D721Med (cell line): ENCODE measurements around the gene THOC3.
"Not testable (repeated sequence)": the region's sequence is repeated elsewhere in the genome, so short reads cannot be mapped to it uniquely, and the experiment has no call there.

Experiments used
- DNase-seq: peaks from one replicate; pipeline ENCODE4 v3.0.0; 2011; ENCODE audit warnings: low spot score; ENCODE audit not compliant: insufficient read length
- FAIRE-seq: peaks from 2 replicates; lab custom pipeline; 2011; peaks lifted over from hg19 to GRCh38; lab: Jason Lieb, UNC

The THOC3 gene, protein sequence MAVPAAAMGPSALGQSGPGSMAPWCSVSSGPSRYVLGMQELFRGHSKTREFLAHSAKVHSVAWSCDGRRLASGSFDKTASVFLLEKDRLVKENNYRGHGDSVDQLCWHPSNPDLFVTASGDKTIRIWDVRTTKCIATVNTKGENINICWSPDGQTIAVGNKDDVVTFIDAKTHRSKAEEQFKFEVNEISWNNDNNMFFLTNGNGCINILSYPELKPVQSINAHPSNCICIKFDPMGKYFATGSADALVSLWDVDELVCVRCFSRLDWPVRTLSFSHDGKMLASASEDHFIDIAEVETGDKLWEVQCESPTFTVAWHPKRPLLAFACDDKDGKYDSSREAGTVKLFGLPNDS

DNA sequence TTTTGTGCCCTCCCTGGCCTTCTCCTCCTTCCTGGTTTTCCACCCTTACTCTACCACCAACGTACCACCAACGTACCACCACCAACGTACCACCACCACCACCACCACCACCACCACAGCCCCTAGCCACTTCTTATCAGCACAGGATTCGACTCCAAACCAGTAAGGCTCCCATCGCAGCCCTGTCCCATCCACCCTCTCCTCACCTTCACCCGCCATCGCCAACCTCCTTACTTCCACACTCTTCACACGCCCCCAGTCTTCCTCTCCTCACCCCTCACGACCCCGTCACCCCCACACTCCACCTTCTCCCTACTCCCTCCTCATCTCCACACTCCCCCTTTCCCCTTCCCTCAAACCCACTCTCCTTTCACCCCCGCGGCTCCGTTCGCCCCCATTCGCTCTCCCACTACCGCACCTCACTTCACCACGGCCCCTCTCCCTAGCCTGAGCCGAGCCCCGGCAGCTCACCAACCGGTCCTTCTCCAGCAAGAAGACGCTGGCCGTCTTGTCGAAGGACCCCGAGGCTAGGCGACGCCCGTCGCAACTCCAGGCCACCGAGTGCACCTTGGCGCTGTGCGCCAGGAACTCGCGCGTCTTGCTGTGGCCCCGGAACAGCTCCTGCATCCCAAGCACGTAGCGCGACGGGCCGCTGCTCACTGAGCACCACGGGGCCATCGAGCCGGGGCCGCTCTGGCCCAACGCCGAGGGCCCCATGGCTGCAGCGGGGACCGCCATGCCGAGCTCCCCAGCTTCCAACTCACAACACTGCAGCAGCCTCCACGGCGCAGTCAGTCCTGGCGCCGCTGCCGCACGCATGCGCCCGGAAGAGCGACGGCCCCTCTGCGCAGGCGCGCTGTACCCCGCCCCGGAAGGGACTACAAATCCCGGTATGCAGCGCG lies at the start of gene THOC3:
THOC3 (minus strand) TSS at position 845 of the 902 bp plus-strand sequence; CDS start at position 738, 107 bp downstream.
- not testable (repeated sequence) for DNase-seq, FAIRE-seq

DNA sequence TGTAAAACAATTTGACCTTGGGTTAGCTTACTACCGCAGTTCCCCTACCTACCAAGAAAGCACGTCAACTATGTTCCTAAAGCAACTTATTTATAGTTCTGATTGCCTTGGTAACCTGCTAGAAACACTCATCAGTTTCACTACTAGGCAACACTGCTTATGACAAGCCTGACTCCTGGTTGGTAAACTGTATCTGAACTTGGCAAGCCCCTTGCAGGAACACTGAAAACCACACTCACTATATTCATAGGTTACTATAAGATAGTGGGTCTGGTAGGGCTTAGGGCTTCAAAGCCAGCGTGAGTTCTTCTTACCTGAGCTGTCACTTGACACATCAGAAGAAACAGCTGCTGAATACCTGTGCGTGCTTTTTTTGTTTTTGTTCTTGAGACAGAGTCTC lies 49.2 kb upstream of the THOC3 start:
- not testable (repeated sequence) for FAIRE-seq, DNase-seq

DNA sequence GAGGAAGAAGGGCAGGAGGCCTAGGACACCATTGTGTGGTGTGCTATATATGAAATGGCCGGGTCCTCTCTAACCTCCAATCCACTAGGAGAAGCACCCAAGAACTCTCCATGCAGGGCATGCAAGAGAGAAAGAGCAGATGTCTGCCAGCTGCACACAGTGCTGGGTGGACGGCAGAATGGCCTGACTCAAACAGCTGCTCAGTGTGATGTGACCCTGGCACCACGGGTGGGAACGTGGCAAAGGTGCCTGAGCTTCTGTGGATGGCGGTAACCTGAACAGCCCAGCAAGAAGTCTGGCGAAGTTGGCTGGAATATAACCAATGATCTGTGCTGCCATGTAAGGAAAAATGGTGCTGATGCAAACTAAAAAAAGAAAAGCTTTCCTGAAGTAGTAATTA lies 46.2 kb upstream of the THOC3 start:
- not testable (repeated sequence) for FAIRE-seq, DNase-seq

DNA sequence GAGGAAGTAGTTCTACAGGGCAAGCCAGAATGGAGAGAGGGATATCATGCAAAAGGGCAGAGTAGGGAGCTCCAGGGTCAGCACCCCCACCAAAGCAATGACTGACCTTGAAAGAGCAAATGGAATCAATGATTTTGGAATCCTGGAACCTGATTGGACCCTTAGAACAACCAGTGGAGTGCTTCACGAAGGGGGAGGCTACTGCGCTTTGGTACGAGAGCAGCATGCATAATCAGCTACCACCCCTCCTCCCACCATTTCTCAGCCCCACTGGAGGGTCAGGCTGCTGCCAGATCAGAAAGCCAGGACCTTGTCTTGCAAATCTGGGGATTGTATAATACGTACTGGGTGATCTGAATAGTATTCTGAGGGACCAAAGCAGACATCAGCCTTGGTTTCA lies 43.0 kb upstream of the THOC3 start:
- FAIRE-seq, DNase-seq: not testable (repeated sequence)

DNA sequence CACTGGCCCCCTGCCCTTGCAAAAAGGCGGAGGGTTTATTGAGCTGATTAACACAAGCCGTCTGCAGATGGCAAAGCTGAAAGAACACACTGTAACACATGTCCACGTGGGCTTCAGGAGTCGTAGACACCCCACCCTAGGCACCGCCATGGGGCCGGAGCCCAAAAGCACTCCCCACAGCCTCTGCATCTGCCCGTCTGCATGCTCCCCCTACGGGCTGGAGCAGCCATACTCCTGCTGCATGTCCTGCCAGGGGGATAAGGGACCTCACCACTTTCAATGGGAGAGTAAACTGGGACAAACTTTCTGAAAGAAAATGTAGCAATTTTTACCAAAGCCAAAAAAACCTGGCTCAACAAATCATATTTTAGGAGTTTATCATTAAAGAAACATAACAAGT lies 42.1 kb upstream of the THOC3 start:
- not testable (repeated sequence) for DNase-seq, FAIRE-seq

DNA sequence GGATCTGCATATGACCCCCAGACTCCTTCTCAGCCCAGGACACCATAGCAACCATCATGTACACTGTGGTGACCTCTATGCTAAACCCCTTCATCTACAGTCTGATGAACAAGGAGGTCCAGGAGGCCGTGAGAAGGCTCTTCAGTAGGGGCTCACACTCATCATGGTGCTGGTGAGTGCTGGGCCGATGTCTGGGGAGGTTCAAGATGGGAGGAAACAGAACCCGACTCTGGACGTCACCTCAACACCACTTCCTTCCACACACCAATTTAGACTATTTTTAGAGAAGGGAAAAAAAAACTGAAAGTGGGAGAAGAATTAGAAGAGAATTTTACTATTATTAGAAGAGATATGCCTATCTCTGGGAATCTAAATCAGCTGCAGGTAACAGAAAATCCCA lies 39.1 kb upstream of the THOC3 start:
- not testable (repeated sequence) for DNase-seq, FAIRE-seq

DNA sequence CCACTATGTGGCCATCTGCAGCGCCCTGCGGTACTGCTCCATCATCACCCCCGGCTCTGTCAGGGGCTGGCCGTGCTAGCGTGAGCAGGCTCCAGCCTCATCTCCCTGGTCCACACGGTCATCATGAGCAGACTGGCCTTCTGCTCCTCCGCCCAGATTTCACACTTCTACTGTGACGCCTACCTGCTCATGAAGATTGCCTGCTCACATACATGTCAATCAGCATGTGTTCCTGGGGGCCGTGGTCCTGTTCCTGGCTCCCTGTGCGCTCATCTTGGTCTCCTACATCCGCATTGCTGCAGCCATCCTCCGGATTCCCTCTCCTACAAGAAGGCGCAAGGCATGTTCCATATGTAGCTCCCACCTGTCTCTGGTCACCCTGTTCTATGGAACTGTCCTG lies 38.7 kb upstream of the THOC3 start:
- not testable (repeated sequence) for DNase-seq

DNA sequence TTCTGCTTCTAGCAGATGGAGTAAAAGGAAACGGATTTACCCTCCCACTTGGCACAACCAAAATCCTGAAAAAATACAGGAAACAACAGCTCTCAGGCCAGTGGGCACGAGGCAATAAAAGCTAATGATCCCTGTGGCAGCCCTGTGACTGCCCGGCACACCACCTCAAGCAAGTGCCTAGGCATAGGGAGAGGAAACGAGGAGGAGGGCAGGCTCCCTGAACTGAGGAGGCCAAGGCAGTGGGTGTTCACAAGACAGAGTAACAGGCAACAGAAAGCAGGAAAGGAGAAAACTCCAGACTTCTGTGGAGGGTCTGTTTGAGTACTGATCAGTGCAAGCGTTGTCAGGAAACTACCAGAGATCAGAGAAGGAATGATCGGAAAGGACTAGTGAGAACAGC lies 29.9 kb upstream of the THOC3 start:
- not testable (repeated sequence) for DNase-seq, FAIRE-seq

More for the DNA sequence above, 38.7 kb upstream of the THOC3 start:
- FAIRE-seq = not testable (repeated sequence)

DNA sequence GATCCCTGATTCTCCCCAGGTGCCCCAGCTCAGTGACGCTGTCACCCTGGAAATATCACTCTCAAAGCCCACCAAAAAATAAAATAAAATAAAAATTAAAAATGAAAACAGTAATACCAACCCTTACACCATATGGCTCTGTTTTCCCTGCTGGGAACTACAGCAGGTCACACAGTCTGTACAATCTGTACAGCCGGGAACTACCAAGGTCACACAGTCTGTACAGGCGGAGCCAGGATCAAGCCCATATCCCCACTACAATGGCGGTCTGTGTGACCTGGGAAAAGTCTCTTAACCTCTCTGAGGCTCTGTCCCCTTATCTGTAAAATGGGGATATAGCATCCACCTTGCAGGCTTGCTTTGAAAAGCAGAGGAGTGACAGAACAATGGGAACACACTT lies 29.4 kb upstream of the THOC3 start:
- FAIRE-seq, DNase-seq: not testable (repeated sequence)

DNA sequence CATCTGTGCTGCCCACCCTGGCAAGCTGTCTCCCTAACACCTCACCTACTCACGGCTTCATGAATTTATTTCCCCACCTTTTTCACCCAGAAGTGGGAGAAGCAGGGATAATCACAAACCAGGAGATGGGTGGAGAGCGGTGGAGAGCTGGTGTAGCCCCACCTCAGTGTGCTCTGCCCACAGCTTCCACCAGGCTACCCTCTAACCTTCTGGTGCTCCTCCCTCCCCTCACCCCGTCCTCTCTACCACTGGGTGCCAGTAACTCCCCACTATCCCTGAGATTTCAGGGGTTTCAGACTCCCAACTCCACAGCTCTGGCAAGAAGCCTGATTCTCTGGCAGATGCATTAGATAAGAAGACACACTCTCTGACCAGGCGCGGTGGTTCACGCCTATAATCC lies 28.7 kb upstream of the THOC3 start:
- FAIRE-seq = not testable (repeated sequence)

DNA sequence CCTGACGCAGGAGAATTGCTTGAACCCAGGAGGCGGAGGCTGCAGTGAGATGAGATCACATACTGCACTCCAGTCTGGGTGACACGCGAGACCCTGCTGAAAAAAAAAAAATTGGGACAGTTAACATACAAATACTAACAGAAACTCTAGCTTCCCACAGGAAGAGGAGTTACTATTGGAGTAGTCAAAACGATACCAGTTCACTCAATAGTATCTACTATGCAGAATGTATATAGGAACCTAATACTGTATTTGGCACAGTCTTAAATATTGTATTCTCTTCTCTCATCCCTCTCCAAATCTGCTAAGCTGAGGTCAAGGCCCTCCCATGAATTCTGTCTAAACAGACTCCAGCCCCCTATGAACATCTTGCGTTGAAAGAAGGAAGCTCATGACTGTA lies 27.4 kb upstream of the THOC3 start:
- DNase-seq, FAIRE-seq: not testable (repeated sequence)

More for the DNA sequence above, 28.7 kb upstream of the THOC3 start:
- DNase-seq = not testable (repeated sequence)

DNA sequence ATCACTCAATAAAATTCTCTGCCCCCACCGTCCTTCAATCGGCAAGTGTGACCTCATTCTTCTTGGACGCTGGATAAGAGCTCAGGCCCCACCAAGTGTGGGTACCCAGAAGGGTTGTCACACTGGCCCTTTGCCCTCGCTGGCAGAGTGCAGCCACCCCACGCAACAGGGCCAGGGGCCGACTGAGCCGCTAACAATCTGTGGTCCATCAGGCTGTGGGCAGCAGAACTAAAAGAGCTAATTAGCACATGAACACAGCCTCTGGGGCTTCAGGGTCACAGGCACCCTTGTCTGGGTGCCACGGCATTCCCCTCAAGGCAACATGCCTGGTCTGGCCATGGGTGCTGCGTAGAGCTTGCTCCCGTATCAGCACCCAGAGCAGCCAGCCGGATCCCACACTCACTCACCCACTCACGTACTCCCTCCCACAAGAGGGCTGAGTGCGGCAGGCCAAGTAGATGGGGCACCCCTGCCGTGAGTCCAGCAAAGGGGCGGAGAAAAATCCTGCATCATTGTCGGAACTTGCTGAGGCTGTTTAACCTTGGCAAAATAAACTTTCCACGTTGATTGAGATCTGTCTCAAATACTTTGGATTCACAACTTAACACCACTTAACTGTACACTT lies 11.4 kb upstream of the THOC3 start:
- not testable (repeated sequence) for DNase-seq, FAIRE-seq

DNA sequence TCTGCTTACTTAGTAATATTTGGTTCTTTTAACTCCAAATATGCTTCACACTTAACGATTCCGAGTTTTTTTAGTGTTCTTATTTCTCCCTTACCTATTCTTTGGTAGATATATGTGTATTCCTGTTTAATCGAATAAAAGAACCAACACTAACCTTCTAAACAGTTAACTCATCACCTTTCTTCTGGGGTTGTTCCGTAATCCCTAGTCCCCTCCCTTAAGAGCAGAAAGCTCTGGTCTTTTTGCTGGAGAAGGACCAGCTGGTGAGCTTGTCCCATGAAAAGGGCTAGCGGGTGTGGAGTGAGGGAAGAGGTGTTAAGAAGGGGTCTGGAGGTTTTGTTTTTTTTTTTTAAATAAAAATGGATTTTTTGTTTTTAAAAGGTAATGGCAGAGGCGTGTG lies 266 bp upstream of the THOC3 start:
- not testable (repeated sequence) for FAIRE-seq, DNase-seq

DNA sequence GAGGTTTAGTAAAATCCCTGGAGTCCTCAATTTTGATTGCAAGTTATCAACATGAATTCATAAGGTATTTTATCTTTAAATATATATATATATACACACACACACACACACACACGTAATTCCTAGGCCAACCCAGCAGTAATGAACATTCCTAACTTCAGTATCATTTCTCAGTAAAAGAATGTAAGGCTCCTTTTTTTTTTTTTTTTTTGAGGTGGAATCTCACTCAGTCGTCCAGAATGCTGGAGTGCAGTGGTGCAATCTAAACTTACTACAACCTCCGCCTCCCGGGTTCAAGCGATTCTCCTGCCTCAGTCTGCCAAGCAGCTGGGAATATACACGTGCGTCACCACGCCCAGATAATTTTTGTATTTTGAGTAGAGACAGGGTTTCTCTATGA lies 5.8 kb downstream of the THOC3 start:
- not testable (repeated sequence) for FAIRE-seq, DNase-seq

DNA sequence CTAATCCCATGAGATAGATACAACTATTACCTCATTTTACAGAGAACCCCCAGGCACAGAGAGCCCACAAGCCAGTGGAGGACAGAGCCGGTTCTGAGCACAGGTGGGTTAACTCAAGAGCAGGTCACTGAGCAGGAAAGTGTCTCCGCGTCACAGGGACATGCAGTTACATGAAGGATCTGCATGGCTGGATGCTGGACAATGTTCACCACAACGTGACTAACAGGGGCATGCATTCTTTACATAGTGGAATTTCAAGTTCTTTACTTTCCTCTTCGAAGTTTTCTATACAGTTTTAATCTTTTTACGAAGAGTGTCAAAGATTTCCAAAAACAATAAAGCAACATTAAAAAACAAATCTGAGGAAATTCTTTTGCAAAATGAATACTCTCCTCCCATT lies 7.9 kb downstream of the THOC3 start:
- not testable (repeated sequence) for DNase-seq, FAIRE-seq

DNA sequence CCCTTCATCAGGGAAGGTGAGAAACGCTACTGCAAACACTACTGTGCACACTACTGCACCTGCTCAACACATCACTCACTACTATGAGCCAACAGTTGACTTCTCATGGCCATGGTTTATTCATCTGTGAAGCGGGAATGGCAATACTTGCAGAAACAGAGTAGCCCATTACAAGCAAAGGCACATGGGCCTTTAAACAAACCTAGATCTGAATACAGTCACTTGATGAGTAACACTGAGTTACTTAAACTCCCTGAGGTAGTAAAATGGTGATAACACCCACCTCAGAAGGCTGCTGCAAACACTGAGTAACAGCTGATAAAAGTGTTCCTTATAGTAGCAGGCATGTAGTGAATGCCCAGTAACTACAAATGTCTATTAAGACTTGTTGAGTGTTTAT lies 9.6 kb downstream of the THOC3 start:
- FAIRE-seq, DNase-seq: not testable (repeated sequence)

DNA sequence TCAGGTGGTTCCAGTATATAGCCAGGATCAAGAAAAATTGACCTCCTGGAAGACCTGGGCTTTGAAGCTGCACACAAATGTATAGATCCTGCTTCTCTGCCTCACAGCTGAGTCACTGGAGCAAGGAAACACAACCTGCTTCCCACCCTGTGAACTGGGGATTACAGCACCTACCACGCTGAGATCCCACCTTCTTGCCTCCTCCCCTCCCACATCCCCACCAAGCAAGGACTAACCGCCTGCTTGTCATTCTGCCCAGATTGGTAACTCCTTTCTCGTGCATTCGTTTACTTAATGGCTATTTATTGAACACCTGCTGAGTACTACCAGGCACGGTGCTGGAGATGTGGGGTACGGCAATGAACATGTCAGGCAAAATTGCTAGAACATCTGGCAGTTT lies 14.0 kb downstream of the THOC3 start:
- FAIRE-seq, DNase-seq: not testable (repeated sequence)

DNA sequence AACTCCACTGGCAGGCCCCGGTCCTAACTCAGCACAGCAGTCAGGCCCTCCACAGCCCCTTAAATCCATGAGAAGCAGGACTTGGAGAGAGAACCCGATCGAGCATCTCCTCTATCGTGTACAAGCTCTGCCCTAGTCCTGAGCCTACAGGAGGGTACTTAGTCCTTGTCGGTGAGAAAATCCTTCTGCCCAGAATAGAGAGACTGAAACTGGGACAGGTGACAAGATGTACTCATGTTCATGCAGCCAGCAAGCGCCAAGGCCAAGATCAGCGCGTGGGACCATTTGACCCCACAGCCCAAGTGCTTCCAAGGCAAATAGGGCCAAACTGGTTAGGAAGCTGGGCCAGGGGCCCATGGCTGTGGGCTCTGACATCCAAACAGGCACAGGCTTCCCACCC lies 15.3 kb downstream of the THOC3 start:
- FAIRE-seq, DNase-seq: not testable (repeated sequence)

DNA sequence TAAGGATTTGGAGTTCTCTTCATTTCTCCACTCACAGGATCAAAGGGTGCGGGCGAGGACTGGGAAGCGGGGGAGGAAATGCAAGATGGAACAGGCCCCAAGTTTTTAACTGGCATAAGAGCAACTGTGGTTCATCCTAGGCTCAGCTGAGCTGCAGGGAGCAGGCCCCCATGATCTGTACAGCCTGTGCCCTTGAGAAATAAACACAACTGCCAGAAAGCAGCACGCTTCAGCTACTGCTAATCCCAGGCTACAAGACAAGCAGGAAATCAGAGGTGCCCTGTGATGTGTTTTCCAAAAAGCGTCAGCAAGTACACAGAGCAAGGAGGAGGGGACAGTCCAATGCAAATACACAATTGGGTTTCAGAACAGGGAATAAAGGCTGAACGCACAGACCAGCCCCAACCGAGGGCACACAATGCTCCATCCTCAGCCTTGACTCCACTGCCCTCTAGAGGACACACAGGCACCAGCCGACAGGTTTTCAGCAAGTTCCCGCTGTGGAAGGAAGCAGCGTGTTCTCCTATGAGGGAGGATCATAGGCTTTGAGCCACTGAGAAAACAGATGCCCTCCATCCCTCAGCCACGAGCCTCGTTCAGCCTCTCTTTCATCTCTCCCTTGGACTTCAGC lies 16.7 kb downstream of the THOC3 start:
- not testable (repeated sequence) for FAIRE-seq, DNase-seq
